ENCODE data around the gene TUBA8.

DNA sequence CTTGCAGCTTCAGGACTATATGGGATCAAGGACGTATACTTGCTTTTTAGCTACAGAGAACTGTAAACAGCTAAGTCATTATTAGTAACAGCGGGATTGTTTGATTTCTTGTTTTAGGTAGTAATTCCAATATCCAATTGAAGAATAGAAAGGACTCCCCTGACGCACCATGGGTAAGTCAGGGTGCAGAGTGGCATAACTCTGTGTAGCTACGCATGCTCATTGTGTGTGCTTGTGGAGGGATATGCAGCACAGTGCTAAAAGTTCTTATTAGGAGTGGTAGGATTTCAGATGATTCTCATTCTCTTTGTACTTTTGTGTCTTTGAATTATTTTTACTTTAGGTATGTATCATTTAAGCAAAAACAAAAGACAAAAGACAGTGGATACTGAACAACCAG lies 40.6 kb upstream of the TUBA8 start:
- TF ChIP-seq, protein P1, sequence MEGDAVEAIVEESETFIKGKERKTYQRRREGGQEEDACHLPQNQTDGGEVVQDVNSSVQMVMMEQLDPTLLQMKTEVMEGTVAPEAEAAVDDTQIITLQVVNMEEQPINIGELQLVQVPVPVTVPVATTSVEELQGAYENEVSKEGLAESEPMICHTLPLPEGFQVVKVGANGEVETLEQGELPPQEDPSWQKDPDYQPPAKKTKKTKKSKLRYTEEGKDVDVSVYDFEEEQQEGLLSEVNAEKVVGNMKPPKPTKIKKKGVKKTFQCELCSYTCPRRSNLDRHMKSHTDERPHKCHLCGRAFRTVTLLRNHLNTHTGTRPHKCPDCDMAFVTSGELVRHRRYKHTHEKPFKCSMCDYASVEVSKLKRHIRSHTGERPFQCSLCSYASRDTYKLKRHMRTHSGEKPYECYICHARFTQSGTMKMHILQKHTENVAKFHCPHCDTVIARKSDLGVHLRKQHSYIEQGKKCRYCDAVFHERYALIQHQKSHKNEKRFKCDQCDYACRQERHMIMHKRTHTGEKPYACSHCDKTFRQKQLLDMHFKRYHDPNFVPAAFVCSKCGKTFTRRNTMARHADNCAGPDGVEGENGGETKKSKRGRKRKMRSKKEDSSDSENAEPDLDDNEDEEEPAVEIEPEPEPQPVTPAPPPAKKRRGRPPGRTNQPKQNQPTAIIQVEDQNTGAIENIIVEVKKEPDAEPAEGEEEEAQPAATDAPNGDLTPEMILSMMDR (IDR thresholded peaks at IDR 0.05): no peak
- no peak for TF ChIP-seq POLR2A (IDR thresholded peaks at IDR 0.05)

Measured in thyroid gland (tissue), 4 donors.